KMS-11 (cell line): ENCODE measurements around the gene CCDC69.

Experiments
- H2AFZ ChIP-seq: fragments of 200-600 bp; sonication (generic); 2 replicates; pipeline ENCODE4 v1.6.1; 2016; ENCODE audit warnings: antibody characterized with exemption, mixed run types, low read depth
- H3K27ac ChIP-seq: fragments of 200-600 bp; sonication (generic); 2 replicates; pipeline ENCODE4 v1.6.1; 2016; ENCODE audit warnings: mild to moderate bottlenecking, mixed run types
- H3K27me3 ChIP-seq: fragments of 200-600 bp; sonication (generic); 2 replicates; pipeline ENCODE4 v1.6.1; 2017; ENCODE audit warnings: mild to moderate bottlenecking, low read depth, mixed run types, moderate library complexity; ENCODE audit not compliant: insufficient read depth
- H3K36me3 ChIP-seq: fragments of 200-600 bp; sonication (generic); 2 replicates; pipeline ENCODE4 v1.6.1; 2017; ENCODE audit warnings: mild to moderate bottlenecking, mixed run types; ENCODE audit not compliant: insufficient read depth
- H3K4me1 ChIP-seq: fragments of 200-600 bp; sonication (generic); 2 replicates; pipeline ENCODE4 v1.6.1; 2016; ENCODE audit warnings: mild to moderate bottlenecking, low read depth, mixed run types; ENCODE audit not compliant: poor library complexity, severe bottlenecking
- H3K4me2 ChIP-seq: fragments of 200-600 bp; sonication (generic); 2 replicates; pipeline ENCODE4 v1.7.0; 2016; ENCODE audit warnings: mild to moderate bottlenecking, mixed run types
- H3K4me3 ChIP-seq: fragments of 200-600 bp; sonication (generic); IDR thresholded peaks from 2 replicates; pipeline ENCODE4 v1.6.1; 2017; ENCODE audit warnings: low read depth, low read length, mixed read lengths; ENCODE audit not compliant: insufficient read depth
- H3K79me2 ChIP-seq: fragments of 200-600 bp; sonication (generic); 2 replicates; pipeline ENCODE4 v1.6.1; 2016; ENCODE audit warnings: low read depth, mixed run types; ENCODE audit not compliant: insufficient read depth
- H3K9ac ChIP-seq: fragments of 200-600 bp; sonication (generic); 2 replicates; pipeline ENCODE4 v1.6.1; 2016; ENCODE audit warnings: mild to moderate bottlenecking, mixed run types
- H4K20me1 ChIP-seq: fragments of 200-600 bp; sonication (generic); 2 replicates; pipeline ENCODE4 v1.6.1; 2016; ENCODE audit warnings: mild to moderate bottlenecking, mixed run types; ENCODE audit not compliant: insufficient read depth
- CTCF ChIP-seq: fragments of 200-600 bp; sonication (generic); conservative IDR thresholded peaks from 2 replicates; pipeline ENCODE4 v1.6.1; 2017; ENCODE audit warnings: low read depth, mild to moderate bottlenecking, antibody characterized with exemption, low read length, moderate library complexity, mixed read lengths

Gene CCDC69

GRCh38 chr5:151234476-151235238, 10.8 kb upstream of the CCDC69 start:
- H3K27ac ChIP-seq, result no peak overlapping the region
- no peaks in the 10 kb centered on the region for H3K27me3 ChIP-seq
- no peaks in the 10 kb centered on the region for H3K4me1 ChIP-seq
- no peaks in the 10 kb centered on the region for H3K36me3 ChIP-seq
- H4K20me1 ChIP-seq, result no peaks in the 10 kb centered on the region
- no peak for TF ChIP-seq CTCF
- H3K4me3 ChIP-seq, result no peak overlapping the region
- H3K79me2 ChIP-seq, result no peaks in the 10 kb centered on the region
- no peak overlapping the region for H3K4me2 ChIP-seq
- no peak overlapping the region for H2AFZ ChIP-seq
- H3K9ac ChIP-seq, result no peak overlapping the region

GRCh38 chr5:151233616-151234085, 9.8 kb upstream of the CCDC69 start:
- no peaks in the 10 kb centered on the region for H3K79me2 ChIP-seq
- H2AFZ ChIP-seq, result no peak overlapping the region
- no peak overlapping the region for H3K27ac ChIP-seq
- no peaks in the 10 kb centered on the region for H3K27me3 ChIP-seq
- H3K36me3 ChIP-seq, result no peaks in the 10 kb centered on the region
- H3K4me2 ChIP-seq, result no peak overlapping the region
- no peaks in the 10 kb centered on the region for H3K4me1 ChIP-seq
- H3K9ac ChIP-seq, result no peak overlapping the region
- H4K20me1 ChIP-seq, result no peaks in the 10 kb centered on the region
- no peak overlapping the region for H3K4me3 ChIP-seq
- no peak for TF ChIP-seq CTCF

- no peaks in the 10 kb centered on the region for H3K4me1 ChIP-seq
- no peaks in the 10 kb centered on the region for H3K36me3 ChIP-seq
- no peaks in the 10 kb centered on the region for H3K79me2 ChIP-seq
- H3K27me3 ChIP-seq, result no peaks in the 10 kb centered on the region
- no peak overlapping the region for H3K27ac ChIP-seq
- H3K4me2 ChIP-seq, result no peak overlapping the region
- no peak overlapping the region for H3K9ac ChIP-seq
- TF ChIP-seq CTCF, result no peak
- H3K4me3 ChIP-seq, result no peak overlapping the region
- H4K20me1 ChIP-seq, result no peaks in the 10 kb centered on the region
- no peak overlapping the region for H2AFZ ChIP-seq
Measured at GRCh38 chr5:151231359-151231758, 7.5 kb upstream of the CCDC69 start.

GRCh38 chr5:151230048-151230680, 6.3 kb upstream of the CCDC69 start:
- Histone ChIP-seq H3K4me2 (no peak overlapping the region), H3K9ac (no peak overlapping the region), H3K27me3 (no peaks in the 10 kb centered on the region), H3K27ac (no peak overlapping the region), H2AFZ (no peak overlapping the region), H3K4me1 (peaks cover 7% of the 10 kb centered on the region), H3K79me2 (no peaks in the 10 kb centered on the region), H3K4me3 (no peak overlapping the region), H4K20me1 (no peaks in the 10 kb centered on the region), H3K36me3 (no peaks in the 10 kb centered on the region)
- TF ChIP-seq CTCF, result no peak
